B cell (primary cell): ENCODE results near the gene CYTIP.

ENCODE experiments used
- CTCF ChIP-seq: fragments of 200-600 bp; IDR thresholded peaks from one replicate; pipeline ENCODE4 v1.8.0; 2022; ENCODE audit warnings: antibody characterized with exemption, mild to moderate bottlenecking
- EZH2 ChIP-seq: IDR thresholded peaks from 2 replicates; pipeline ENCODE4 v1.6.1; 2012; ENCODE audit warnings: borderline replicate concordance, low read depth, mild to moderate bottlenecking, moderate library complexity, low read length; ENCODE audit not compliant: insufficient read depth, poor library complexity, severe bottlenecking

GRCh38 chr2:157443090-157443489, 799 bp downstream of the CYTIP start:
- TF ChIP-seq CTCF (no peak), EZH2 (no peak)
